Endothelial cell of umbilical vein (primary cell): Measurements from ENCODE around the gene RRAGD. TPM values are rescaled to one million over a fixed set of nuclear protein-coding genes. Genes with fewer than 3 reads are reported as not detected.
A peak's percentile ranks its signal among the peaks of the same experiment; 100 is the strongest.

Experiments
- BruUV-seq: library from RNA; stranded (reverse); fragments of 400-500 nt; replicated peaks from 2 replicates; lab custom pipeline; 2021; lab: Mats Ljungman, UMichigan
- CTCF ChIA-PET: fragments of 300-600, 350-600 bp; sonication (Branson Sonifier 250); formaldehyde crosslinking; loops from one replicate; lab custom pipeline; 2021; ENCODE audit warnings: antibody characterized with exemption, inconsistent platforms; lab: Charles Lee
- POLR2A ChIA-PET: fragments of 300-600, 350-600 bp; sonication (Branson Sonifier 250); formaldehyde crosslinking; loops from one replicate; lab custom pipeline; 2021; ENCODE audit warnings: antibody characterized with exemption, inconsistent platforms; lab: Charles Lee
- DNase-seq: peaks from one replicate; pipeline ENCODE4 v3.0.0-alpha.2; 2011; ENCODE audit warnings: low read depth, low spot score
- FAIRE-seq: peaks from 2 replicates; lab custom pipeline; 2011; peaks lifted over from hg19 to GRCh38; lab: Jason Lieb, UNC
- H2AFZ ChIP-seq: 2 replicates; pipeline ENCODE4 v1.6.0; 2012; ENCODE audit warnings: low read depth, low read length, control low read depth, inconsistent platforms
- H3K27ac ChIP-seq: 2 replicates; pipeline ENCODE4 v1.5.1; 2011; ENCODE audit warnings: low read depth, mild to moderate bottlenecking, control low read depth, low read length, moderate library complexity; ENCODE audit not compliant: insufficient read depth
- H3K27me3 ChIP-seq, 2 experiments: 2 replicates each; pipeline versions ENCODE4 v1.6.0 to v1.6.1; 2011; ENCODE audit warnings: low read length in 2 of 2, mixed read lengths in 1 of 2; ENCODE audit not compliant: control insufficient read depth in 2 of 2, insufficient read depth in 2 of 2
- H3K36me3 ChIP-seq, 2 experiments: 2 replicates in 1 of 2; 3 replicates in 1 of 2; pipeline ENCODE4 v1.5.1; 2011; ENCODE audit warnings: low read length in 2 of 2, mild to moderate bottlenecking in 1 of 2, moderate library complexity in 1 of 2; ENCODE audit not compliant: control insufficient read depth in 2 of 2, insufficient read depth in 2 of 2; ENCODE audit errors: extremely low read depth in 1 of 2
- H3K4me1 ChIP-seq: 3 replicates; pipeline ENCODE4 v1.5.1; 2011; ENCODE audit warnings: mild to moderate bottlenecking, low read length; ENCODE audit not compliant: control insufficient read depth, insufficient read depth; ENCODE audit errors: extremely low read depth
- H3K4me2 ChIP-seq: 2 replicates; pipeline ENCODE4 v1.6.1; 2011; ENCODE audit warnings: low read length, control low read depth, mixed read lengths; ENCODE audit not compliant: insufficient read depth
- H3K4me3 ChIP-seq, 3 experiments: fragments of 200-600 bp in 1 of 3; sonication (generic), shearing (Covaris generic) in 1 of 3; replicated peaks in 1 of 3; 2 replicates each; pipeline ENCODE4 v1.5.1; 2011 to 2016; ENCODE audit warnings: control low read depth in 3 of 3, low read length in 3 of 3, mild to moderate bottlenecking in 2 of 3, inconsistent platforms in 1 of 3, low read depth in 1 of 3, moderate library complexity in 1 of 3; ENCODE audit not compliant: insufficient read depth in 1 of 3
- H3K79me2 ChIP-seq: 2 replicates; pipeline ENCODE4 v1.6.0; 2012; ENCODE audit warnings: low read length, inconsistent platforms; ENCODE audit not compliant: control insufficient read depth, insufficient read depth
- H3K9ac ChIP-seq: replicated peaks from 2 replicates; pipeline ENCODE3; 2011; ENCODE audit warnings: low read length, control low read depth; ENCODE audit not compliant: insufficient read depth; ENCODE audit errors: extremely low read depth
- H3K9me1 ChIP-seq: replicated peaks from 3 replicates; pipeline ENCODE4 v1.6.0; 2011; ENCODE audit warnings: mild to moderate bottlenecking, low read length; ENCODE audit not compliant: control insufficient read depth, insufficient read depth; ENCODE audit errors: extremely low read depth
- H3K9me3 ChIP-seq: replicated peaks from 2 replicates; pipeline ENCODE4 v1.5.1; 2012; ENCODE audit warnings: low read length, inconsistent platforms; ENCODE audit not compliant: control insufficient read depth, insufficient read depth
- H4K20me1 ChIP-seq: replicated peaks from 2 replicates; pipeline ENCODE3; 2011; ENCODE audit warnings: mild to moderate bottlenecking, low read length; ENCODE audit not compliant: control insufficient read depth, insufficient read depth; ENCODE audit errors: extremely low read depth
- CTCF ChIP-seq, 2 donors: IDR thresholded peaks; 1 replicate in 1 of 2; 2 replicates in 1 of 2; pipeline ENCODE4 v1.5.1; 2011; ENCODE audit warnings: low read length in 2 of 2, mild to moderate bottlenecking in 2 of 2, moderate library complexity in 2 of 2, control low read depth in 1 of 2, inconsistent platforms in 1 of 2, low read depth in 1 of 2; ENCODE audit not compliant: insufficient read depth in 1 of 2; ENCODE audit errors: extremely low read depth in 1 of 2
- EZH2 ChIP-seq: IDR thresholded peaks from 2 replicates; pipeline ENCODE4 v1.6.1; 2012; ENCODE audit warnings: borderline replicate concordance, low read depth, mild to moderate bottlenecking, moderate library complexity, low read length, inconsistent platforms; ENCODE audit not compliant: severe bottlenecking
- FOS ChIP-seq: IDR thresholded peaks from 2 replicates; pipeline ENCODE4 v1.6.1; 2011; ENCODE audit warnings: mild to moderate bottlenecking, low read length, moderate library complexity, borderline replicate concordance; ENCODE audit not compliant: insufficient read depth
- GATA2 ChIP-seq: IDR thresholded peaks from 2 replicates; pipeline ENCODE4 v1.7.0; 2011; ENCODE audit warnings: low read depth, mild to moderate bottlenecking, moderate library complexity, mixed read lengths, low read length; ENCODE audit not compliant: insufficient read length, insufficient read depth
- JUN ChIP-seq: IDR thresholded peaks from 2 replicates; pipeline ENCODE4 v1.6.1; 2011; ENCODE audit warnings: borderline replicate concordance, low read depth; ENCODE audit not compliant: insufficient read length, insufficient read depth
- MAX ChIP-seq: IDR thresholded peaks from 2 replicates; pipeline ENCODE4 v1.6.1; 2011; ENCODE audit not compliant: insufficient read depth, insufficient read length
- MYC ChIP-seq: IDR thresholded peaks from one replicate; pipeline ENCODE4 v1.6.1; 2011; ENCODE audit warnings: mild to moderate bottlenecking, low read depth, low read length
- POLR2A ChIP-seq: IDR thresholded peaks from 2 replicates; pipeline ENCODE4 v1.6.1; 2012; ENCODE audit warnings: low read depth, mild to moderate bottlenecking, control low read depth, low read length
- POLR2AphosphoS5 ChIP-seq: IDR thresholded peaks from 2 replicates; pipeline ENCODE4 v1.6.1; 2012; ENCODE audit warnings: low read depth, mild to moderate bottlenecking, control low read depth, low read length, moderate library complexity; ENCODE audit not compliant: insufficient read depth
- dilution Hi-C: fragments of 300-500 bp; cut with MboI; formaldehyde crosslinking; loops from one replicate; pipeline ENCODE4 v1.15.0; 2019; ENCODE audit warnings: low sequenced_read_pairs; ENCODE audit not compliant: extremely low pct_ligation_motif_present
- intact Hi-C: fragments of 100-400 bp; cut with micrococcal nuclease; formaldehyde crosslinking; loops from one replicate; pipeline ENCODE4 v1.10.0; 2022
- polyA plus RNA-seq, 4 experiments: library from polyadenylated mRNA; depleted of rRNA in 3 of 4; stranded (reverse) in 3 of 4; unstranded in 1 of 4; fragments of >200 nt; gene quantifications; 2 replicates each; pipeline versions ENCODE4 v1.2.1 to v1.2.3, GENCODE V29; 2011 to 2012; ENCODE audit warnings: missing spikeins in 1 of 4
- total RNA-seq: library from RNA; stranded (reverse); gene quantifications from 2 replicates; pipeline ENCODE4 v1.2.3, GENCODE V29; 2021

The RRAGD gene
- total and polyA plus RNA-seq, 2 donors (not counting 3 experiments of a cell fraction or from before 2014, with no cell fraction given) = 0.07 to 2.0 TPM

DNA sequence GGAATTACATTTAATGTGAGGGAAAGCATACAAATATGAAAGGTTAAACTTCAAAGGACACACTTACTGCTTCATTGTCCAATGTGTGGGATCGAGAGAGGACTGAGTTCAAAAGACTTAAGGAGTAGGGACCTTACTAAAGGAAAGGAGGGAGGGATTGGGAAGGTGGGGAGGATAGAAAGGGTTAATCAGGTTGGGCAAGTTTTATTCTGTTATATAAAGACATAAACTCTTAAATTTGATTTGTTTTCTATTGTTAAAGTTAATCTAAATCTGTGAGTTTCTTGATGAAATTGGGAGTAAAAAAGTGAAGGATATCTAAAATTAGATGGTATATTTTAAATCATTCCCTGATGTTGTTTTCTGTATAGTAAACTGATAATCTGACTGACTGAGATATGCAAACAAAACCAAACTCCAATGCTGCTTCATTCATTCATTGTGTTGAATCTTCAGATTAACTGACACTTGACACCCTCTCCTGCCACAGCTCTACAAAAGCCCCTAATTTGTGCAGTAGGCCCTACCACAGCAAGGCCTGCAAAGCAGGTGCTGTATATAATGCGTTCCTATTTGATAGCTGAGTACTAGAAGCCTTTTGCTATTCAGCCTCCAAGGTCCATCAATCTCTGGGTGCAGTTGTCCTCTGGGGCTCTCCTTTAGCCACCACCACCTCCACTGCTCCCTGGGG, 58.2 kb downstream of the RRAGD start:
- H3K27ac ChIP-seq = no peak overlapping the region
- no peak overlapping the region for H3K9ac ChIP-seq
- H3K4me1 ChIP-seq = peaks cover 24% of the 10 kb centered on the region
- no peaks in the 10 kb centered on the region for H4K20me1 ChIP-seq
- H3K79me2 ChIP-seq = peaks cover 30% of the 10 kb centered on the region
- no peak overlapping the region for H3K4me3 ChIP-seq
- no TSS peak for BruUV-seq
- POLR2A ChIA-PET = interaction anchor here (0.8 kb wide), 1 partner anchor 56 kb away, joined by 3 read pairs; no protein-coding TSS in a partner anchor
- FAIRE-seq (no peak), DNase-seq (no peak)
- no peak overlapping the region for H2AFZ ChIP-seq
- no peaks in the 10 kb centered on the region for H3K9me3 ChIP-seq
- no peaks in the 10 kb centered on the region for H3K36me3 ChIP-seq
- H3K27me3 ChIP-seq = no peaks in the 10 kb centered on the region
- no peak overlapping the region for H3K4me2 ChIP-seq
- CTCF ChIA-PET = interaction anchor here (4.3 to 4.4 kb wide), 2 partner anchors 13 to 18 kb away, joined by 32 to 56 read pairs; no protein-coding TSS in a partner anchor
- dilution Hi-C loops (no loop called here), intact Hi-C loops (loop anchor here (5.0 kb wide), 5 partner anchors 102 to 972 kb away; partner anchors contain the start of genes CASP8AP2, PM20D2 and RNGTT)
- no peak for TF ChIP-seq CTCF (IDR thresholded peaks at IDR 0.05; ENCODE audit: extremely low read depth in 1 of 2, insufficient read depth in 1 of 2, low read depth in 1 of 2, low read length in 2 of 2)
- no peak for TF ChIP-seq GATA2
- H3K9me1 ChIP-seq = no peaks in the 10 kb centered on the region

DNA sequence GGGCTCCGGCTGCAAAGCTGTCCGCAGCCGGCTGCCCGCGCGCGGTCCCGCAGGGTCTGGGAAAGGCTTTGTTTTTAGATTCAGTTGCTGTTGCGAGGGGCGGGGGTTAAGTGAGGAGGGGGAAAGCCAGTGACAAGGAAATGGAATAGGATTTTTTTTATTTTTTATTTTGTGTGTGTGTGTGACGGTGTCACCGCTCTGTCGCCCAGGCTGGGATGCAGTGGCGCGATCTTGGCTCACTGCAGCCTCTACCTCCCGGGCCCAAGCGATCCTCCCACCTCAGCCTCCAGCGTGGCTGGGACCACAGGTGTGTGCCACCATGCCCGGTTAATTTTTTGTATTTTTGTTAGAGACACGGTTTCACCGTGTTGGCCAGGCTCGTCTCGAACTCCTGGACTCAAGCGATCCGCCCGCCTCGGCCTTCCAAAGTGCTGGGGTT, 58.9 kb downstream of the RRAGD start:
- POLR2A ChIA-PET = interaction anchor here (0.7 to 2.3 kb wide), 5 partner anchors 9 to 273 kb away, joined by 3 to 16 read pairs (median 7); partner anchors contain the start of gene PNRC1
- no peaks in the 10 kb centered on the region for H3K9me3 ChIP-seq
- no peaks in the 10 kb centered on the region for H3K9me1 ChIP-seq
- H4K20me1 ChIP-seq = peaks cover 2% of the 10 kb centered on the region
- H3K27me3 ChIP-seq = no peaks in the 10 kb centered on the region
- peaks cover 31% of the 10 kb centered on the region for H3K4me1 ChIP-seq
- H3K9ac ChIP-seq = peak overlapping the region; percentile 99
- CTCF ChIA-PET = interaction anchor here (0.7 to 7.0 kb wide), 7 partner anchors 9 to 370 kb away, joined by 3 to 56 read pairs (median 6); no protein-coding TSS in a partner anchor
- peak overlapping the region; percentile 52 for H3K4me2 ChIP-seq
- intact Hi-C loops (loop anchor here (5.0 kb wide), 5 partner anchors 101 to 971 kb away; partner anchors contain the start of genes CASP8AP2, PM20D2 and RNGTT), dilution Hi-C loops (no loop called here)
- DNase-seq (no peak), FAIRE-seq (no peak)
- H2AFZ ChIP-seq = peak overlapping the region; percentile 47
- H3K79me2 ChIP-seq = peaks cover 37% of the 10 kb centered on the region
- BruUV-seq = TSS peak; percentile 82
- peak overlapping the region; percentile 93 to 100 (median 100) for H3K4me3 ChIP-seq
- H3K27ac ChIP-seq = peak overlapping the region; percentile 96
- TF ChIP-seq GATA2 = no peak
- no peak for TF ChIP-seq POLR2A
- no peak for TF ChIP-seq MYC
- no peak for TF ChIP-seq EZH2
- no peak for TF ChIP-seq FOS
- no peak for TF ChIP-seq JUN
- no peak for TF ChIP-seq CTCF (IDR thresholded peaks at IDR 0.05; ENCODE audit: extremely low read depth in 1 of 2, insufficient read depth in 1 of 2, low read depth in 1 of 2, low read length in 2 of 2)
- TF ChIP-seq MAX = no peak
- no peak for TF ChIP-seq POLR2AphosphoS5
- no peaks in the 10 kb centered on the region for H3K36me3 ChIP-seq
